Mesodermal cell (in vitro differentiated cells): ENCODE measurements around the gene CDK6. TPM values are rescaled to one million over a fixed set of nuclear protein-coding genes. Genes with fewer than 3 reads are reported as not detected.
"Not testable (repeated sequence)": the region's sequence is repeated elsewhere in the genome, so short reads cannot be mapped to it uniquely, and the experiment has no call there.

Experiments
- H3K27ac ChIP-seq: 2 replicates; pipeline ENCODE4 v1.7.0; 2013; ENCODE audit warnings: mild to moderate bottlenecking, low read depth, low read length, moderate library complexity; ENCODE audit not compliant: severe bottlenecking
- H3K36me3 ChIP-seq: 2 replicates; pipeline ENCODE4 v1.7.1; 2013; ENCODE audit warnings: mild to moderate bottlenecking, low read length, moderate library complexity; ENCODE audit not compliant: control insufficient read depth, insufficient read depth
- H3K4me1 ChIP-seq: one replicate; pipeline ENCODE4 v1.7.1; 2013; ENCODE audit warnings: mild to moderate bottlenecking, low read length; ENCODE audit not compliant: insufficient read depth, control insufficient read depth, poor library complexity, severe bottlenecking
- H3K4me3 ChIP-seq: 2 replicates; pipeline ENCODE4 v1.7.0; 2013; ENCODE audit warnings: low read length, control low read depth, mild to moderate bottlenecking; ENCODE audit not compliant: insufficient read depth, poor library complexity, severe bottlenecking; ENCODE audit errors: extremely low read depth
- H3K9me3 ChIP-seq: 2 replicates; pipeline ENCODE4 v1.7.1; 2013; ENCODE audit warnings: mild to moderate bottlenecking, low read length, moderate library complexity; ENCODE audit not compliant: control insufficient read depth
- WGBS, 2 experiments: methylation state at CpG; one replicate each; pipeline ENCODE4 v1.1.5; 2013; ENCODE audit warnings: missing lambda C conversion rate in 2 of 2; ENCODE audit not compliant: insufficient coverage in 2 of 2; 5-methylcytosine and 5-hydroxymethylcytosine counted together
- polyA plus RNA-seq, 2 experiments: library from polyadenylated mRNA; stranded (reverse); fragments of 50-300 nt; gene quantifications; one replicate each; pipeline ENCODE4 v1.2.3, GENCODE V29; 2013

Gene CDK6
- polyA plus RNA-seq (2013, experiment 1 of 2) = 50.2 TPM
- polyA plus RNA-seq (2013, experiment 2 of 2) = 38.6 TPM

- Histone ChIP-seq H3K4me3 (peak within 1 kb of the TSS; percentile 76), H3K27ac (peak within 1 kb of the TSS; percentile 96), H3K4me1 (peaks cover 7% of the 10 kb centered on the region), H3K36me3 (peaks cover 5% of the 10 kb centered on the region), H3K9me3 (no peaks in the 10 kb centered on the region)
- WGBS, 2 experiments = 0% methylated on average over 26 to 29 of the region's 54 CpGs
These were observed at the start of gene CDK6 for GRCh38 chr7:92836489-92836999. CDK6 (minus strand) TSS chr7:92836573; CDS start chr7:92833323, 3,250 bp downstream.

DNA sequence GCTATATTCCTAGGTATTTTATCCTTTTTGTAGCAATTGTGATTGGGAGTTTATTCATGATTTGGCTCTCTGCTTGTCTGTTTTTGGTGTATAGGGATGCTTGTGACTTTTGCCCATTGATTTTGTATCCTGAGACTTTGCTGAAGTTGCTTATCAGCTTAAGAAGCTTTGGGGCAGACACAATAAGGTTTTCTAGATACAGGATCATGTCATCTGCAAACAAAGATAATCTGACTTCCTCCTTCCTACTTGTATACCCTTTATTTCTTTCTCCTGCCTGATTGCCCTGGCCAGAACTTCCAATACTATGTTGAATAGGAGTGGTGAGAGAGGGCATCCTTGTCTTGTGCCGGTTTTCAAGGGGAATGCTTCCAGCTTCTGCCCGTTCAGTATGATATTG, 49.7 kb upstream of the CDK6 start:
- H3K36me3 ChIP-seq, H3K27ac ChIP-seq, H3K4me1 ChIP-seq, H3K4me3 ChIP-seq, H3K9me3 ChIP-seq: not testable (repeated sequence)
- WGBS, 2 experiments = no CpG with 5 or more reads among the region's 2 CpGs

DNA sequence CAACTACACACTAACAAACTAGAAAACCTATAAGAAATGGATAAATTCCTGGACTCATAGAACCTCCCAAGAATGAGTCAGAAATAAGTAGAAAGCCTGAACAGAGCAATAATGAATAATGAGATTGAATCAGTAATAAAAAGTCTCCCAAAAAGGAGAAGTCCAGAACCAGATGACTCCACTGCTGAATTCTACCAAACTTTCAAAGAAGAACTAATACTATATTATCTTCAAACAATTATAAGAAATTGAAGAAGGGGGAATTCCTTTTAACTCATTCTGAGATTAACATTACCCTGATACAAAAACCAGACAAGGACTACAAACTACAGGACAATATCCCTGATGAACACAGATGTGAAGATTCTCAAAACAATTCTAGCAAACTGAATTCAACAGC, 47.8 kb upstream of the CDK6 start:
- H3K27ac ChIP-seq = no peak overlapping the region
- no peaks in the 10 kb centered on the region for H3K4me1 ChIP-seq
- H3K9me3 ChIP-seq = no peaks in the 10 kb centered on the region
- H3K36me3 ChIP-seq = no peaks in the 10 kb centered on the region
- no peak overlapping the region for H3K4me3 ChIP-seq

DNA sequence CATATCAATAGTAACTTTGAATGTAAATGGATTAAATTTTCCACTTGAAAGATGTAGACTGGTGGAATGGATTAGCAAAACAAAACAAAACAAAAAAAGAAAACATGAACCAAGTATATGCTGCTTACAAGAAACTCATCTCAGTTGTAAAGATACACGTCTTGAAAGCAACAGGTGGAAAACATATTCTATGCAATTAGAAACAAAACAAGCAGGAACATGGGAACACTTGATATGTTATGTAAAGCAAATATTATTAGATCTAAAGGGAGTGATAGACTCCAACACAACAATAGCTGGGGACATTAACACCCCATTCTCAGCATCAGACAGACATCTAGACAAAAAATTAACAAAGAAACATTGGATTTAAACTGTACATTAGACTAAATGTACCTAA, 46.4 kb upstream of the CDK6 start:
- no peaks in the 10 kb centered on the region for H3K4me1 ChIP-seq
- no peak overlapping the region for H3K27ac ChIP-seq
- no peak overlapping the region for H3K4me3 ChIP-seq
- H3K36me3 ChIP-seq = no peaks in the 10 kb centered on the region
- no CpG with 5 or more reads among the region's 1 CpG for WGBS, 2 experiments
- H3K9me3 ChIP-seq = no peaks in the 10 kb centered on the region

- no peak overlapping the region for H3K4me3 ChIP-seq
- WGBS, 2 experiments = 95 to 97% methylated on average over 2 to 3 of the region's 4 CpGs
- no peaks in the 10 kb centered on the region for H3K36me3 ChIP-seq
- peaks cover under 1% of the 10 kb centered on the region for H3K4me1 ChIP-seq
- H3K9me3 ChIP-seq = no peaks in the 10 kb centered on the region
- H3K27ac ChIP-seq = no peak overlapping the region
These were observed 44.7 kb upstream of the CDK6 start for GRCh38 chr7:92881091-92881485.

- Histone ChIP-seq H3K36me3 (no peaks in the 10 kb centered on the region), H3K27ac (no peak overlapping the region), H3K4me3 (no peak overlapping the region), H3K9me3 (no peaks in the 10 kb centered on the region), H3K4me1 (peaks cover 4% of the 10 kb centered on the region)
- WGBS, 2 experiments = 60 to 85% methylated on average over 2 of the region's 2 CpGs
These were observed 44.1 kb upstream of the CDK6 start for GRCh38 chr7:92880212-92881090.

DNA sequence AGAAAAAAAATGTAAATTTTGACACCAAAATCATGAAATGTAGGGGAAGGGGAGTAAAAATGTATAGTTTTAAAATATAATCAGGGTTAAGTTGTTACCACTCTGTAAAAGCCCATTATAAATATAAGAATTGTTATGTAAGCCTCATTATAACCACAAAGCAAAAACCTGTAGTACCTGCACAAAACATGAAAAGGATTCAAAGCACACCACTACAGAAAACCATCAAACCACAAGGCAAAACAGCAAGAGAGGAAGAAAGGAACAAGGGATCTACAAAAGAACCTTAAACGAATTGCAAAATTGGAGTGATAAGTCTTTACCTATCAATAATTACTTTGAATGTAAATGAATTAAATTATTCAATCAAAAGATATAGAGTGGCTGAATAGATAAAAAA, 41.0 kb upstream of the CDK6 start:
- no CpG with 5 or more reads among the region's 1 CpG for WGBS, 2 experiments
- Histone ChIP-seq H3K4me3 (no peak overlapping the region), H3K9me3 (no peaks in the 10 kb centered on the region), H3K27ac (no peak overlapping the region), H3K4me1 (peaks cover 32% of the 10 kb centered on the region), H3K36me3 (no peaks in the 10 kb centered on the region)

DNA sequence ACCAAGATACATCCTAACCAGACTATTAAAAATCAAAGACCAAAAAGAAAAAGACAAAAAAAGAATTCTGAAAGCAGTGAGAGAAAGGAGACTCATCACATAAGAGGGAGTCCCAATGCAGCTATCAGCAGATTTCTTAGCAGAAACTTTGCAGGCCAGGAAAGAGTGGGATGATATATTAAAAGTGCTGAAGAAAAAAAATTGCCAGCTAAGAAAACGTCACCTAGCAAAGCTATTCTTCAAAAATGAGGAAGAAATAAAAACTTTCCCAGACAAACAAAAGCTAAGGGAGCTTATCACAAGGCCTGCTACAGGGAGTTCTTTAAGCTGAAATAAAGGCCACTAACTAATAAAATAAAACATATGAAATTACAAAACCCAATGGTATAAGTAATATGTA, 40.5 kb upstream of the CDK6 start:
- Histone ChIP-seq H3K36me3 (no peaks in the 10 kb centered on the region), H3K27ac (no peak overlapping the region), H3K4me1 (peaks cover 32% of the 10 kb centered on the region), H3K4me3 (no peak overlapping the region), H3K9me3 (no peaks in the 10 kb centered on the region)
- no CpG with 5 or more reads among the region's 1 CpG for WGBS, 2 experiments

DNA sequence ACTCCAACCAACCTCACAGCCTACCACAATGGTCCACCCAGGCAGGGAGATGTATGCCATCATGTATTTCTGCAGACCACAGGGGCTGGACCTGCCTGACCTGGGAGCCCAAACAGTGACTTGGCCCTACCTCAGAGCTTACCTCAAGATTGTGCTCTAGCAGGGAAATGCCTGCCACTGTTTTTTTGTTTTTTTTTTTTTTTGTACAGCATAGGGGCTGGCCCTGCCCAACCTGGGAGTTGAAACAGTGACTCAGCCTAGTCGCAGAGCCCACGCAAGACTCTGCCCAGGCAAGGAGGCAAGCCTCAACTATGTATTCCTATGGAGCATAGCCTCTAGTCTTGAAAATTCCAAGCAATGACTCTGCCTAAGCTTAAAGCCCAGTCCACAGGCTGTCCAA, 39.3 kb upstream of the CDK6 start:
- H3K4me3 ChIP-seq = no peak overlapping the region
- no peaks in the 10 kb centered on the region for H3K9me3 ChIP-seq
- H3K4me1 ChIP-seq = peaks cover 32% of the 10 kb centered on the region
- no peaks in the 10 kb centered on the region for H3K36me3 ChIP-seq
- no peak overlapping the region for H3K27ac ChIP-seq
- 80 to 100% methylated on average over 2 of the region's 2 CpGs for WGBS, 2 experiments

DNA sequence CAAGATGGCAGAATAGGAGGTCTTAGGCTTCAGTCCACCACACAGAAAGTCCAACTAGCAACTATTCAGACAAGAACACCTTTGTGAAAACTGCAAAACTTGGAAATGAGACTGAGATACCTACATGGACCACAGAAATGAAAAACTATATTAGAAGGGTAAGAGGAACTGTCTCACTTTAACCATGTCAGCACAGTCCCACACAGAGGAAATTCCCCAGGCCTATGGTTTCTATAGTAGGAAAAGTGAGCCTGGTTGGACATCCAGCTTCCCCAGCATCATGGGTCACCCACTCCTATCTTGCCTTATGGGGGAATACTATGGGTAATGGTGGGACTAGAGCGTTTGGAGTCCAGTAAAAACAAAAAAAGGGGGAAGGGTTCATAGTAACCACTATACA, 38.8 kb upstream of the CDK6 start:
- Histone ChIP-seq H3K27ac (peak overlapping the region; percentile 89), H3K36me3 (no peaks in the 10 kb centered on the region), H3K4me1 (peaks cover 32% of the 10 kb centered on the region), H3K9me3 (no peaks in the 10 kb centered on the region), H3K4me3 (no peak overlapping the region)
- 100% methylated on average over 1 of the region's 1 CpG; no CpG with 5 or more reads in 1 of the 2 experiments for WGBS, 2 experiments

DNA sequence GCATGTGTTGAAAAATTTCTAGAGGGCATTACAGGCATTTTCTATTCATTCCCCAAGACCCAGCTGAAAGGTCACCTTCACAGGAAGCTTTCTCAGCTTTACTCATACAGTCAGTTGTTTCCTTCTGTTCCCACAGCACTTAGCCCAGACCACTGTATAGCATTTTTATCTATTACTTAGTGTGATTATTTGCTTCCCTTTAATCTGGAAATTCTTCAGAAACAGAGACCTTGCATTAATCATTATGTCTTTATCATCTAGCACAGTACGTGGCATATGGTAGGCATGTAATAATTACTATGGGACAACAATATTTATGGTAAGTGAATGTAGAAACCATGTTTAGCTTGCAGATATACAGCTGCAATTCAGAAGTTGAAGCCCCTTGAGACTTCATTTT, 38.2 kb upstream of the CDK6 start:
- H3K4me3 ChIP-seq = no peak overlapping the region
- peak overlapping the region; percentile 89 for H3K27ac ChIP-seq
- peaks cover 32% of the 10 kb centered on the region for H3K4me1 ChIP-seq
- WGBS, 2 experiments = no CpG with 5 or more reads among the region's 1 CpG
- no peaks in the 10 kb centered on the region for H3K36me3 ChIP-seq
- H3K9me3 ChIP-seq = no peaks in the 10 kb centered on the region
